Measurements from ENCODE around the gene EVA1B.

The EVA1B gene

DNA sequence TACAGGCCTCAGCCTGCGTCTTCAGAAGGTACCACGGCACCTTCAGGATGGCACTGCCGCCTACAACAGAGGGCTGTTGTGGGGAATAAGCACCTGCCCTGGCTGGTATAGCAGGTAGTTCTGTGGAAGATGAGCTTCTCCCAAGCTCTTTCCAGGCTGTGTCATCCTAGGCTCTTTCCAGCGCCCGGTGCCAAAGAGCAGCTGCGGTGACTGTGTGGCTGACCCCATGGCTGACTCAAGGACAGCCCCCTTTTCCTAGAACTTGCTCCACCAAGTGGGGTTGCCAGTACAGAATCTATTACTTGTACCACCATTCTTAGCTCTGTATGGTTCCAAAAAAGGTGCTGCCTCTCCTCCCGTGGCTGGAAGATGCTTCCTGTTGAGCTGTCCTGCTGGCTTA, 21.9 kb upstream of the EVA1B start:
- DNase-seq: no peak

DNA sequence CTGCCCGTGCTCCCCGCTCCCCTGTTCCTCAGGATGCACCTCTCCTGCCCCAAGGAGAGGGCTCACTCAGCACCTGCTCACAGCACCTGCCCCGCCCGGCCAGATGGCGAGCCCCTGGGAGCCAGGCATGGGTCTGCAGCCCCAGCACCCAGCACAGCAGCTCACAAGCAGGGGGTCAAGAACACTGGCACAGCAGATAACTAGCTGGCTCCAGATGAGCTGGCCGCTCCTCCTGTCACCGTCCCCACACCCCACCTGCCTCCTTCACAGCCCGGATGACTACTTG, 20.9 kb upstream of the EVA1B start:
- DNase-seq: no peak

DNA sequence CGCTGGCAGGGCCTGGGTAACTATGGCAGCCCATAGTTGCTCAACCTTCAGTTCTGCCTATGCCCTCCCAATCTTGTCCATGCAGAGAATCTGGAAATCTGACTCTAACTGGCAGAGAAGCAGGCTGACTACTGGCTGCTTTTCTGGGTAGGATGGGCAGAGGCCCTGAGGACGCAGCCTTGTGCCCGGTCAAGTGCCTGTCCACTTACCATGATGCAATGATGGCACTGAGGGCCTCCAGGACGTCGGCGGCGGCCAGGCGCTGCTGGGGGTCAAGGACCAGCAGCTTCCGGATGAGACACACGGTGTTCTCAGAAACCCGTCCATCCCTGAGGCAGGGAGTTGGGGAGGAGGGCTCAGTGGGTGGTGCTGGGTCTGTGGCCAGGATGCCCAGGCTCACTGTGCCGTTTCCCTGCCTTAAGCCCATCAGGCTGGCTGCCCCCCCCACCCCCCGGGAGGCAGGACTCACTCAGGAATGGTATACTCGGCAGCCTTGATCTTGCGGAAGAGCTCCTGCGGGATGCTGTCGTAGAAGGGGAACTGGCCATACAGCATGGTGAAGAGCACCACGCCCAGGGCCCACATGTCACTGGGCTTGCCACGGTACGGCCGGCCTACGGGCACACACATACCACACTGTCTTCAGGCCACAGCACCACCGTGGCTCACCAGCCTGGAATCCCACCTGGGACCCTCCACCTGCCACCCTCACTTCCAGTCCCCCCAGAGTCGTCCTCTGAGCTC, 20.4 kb upstream of the EVA1B start:
- no peak for DNase-seq

DNA sequence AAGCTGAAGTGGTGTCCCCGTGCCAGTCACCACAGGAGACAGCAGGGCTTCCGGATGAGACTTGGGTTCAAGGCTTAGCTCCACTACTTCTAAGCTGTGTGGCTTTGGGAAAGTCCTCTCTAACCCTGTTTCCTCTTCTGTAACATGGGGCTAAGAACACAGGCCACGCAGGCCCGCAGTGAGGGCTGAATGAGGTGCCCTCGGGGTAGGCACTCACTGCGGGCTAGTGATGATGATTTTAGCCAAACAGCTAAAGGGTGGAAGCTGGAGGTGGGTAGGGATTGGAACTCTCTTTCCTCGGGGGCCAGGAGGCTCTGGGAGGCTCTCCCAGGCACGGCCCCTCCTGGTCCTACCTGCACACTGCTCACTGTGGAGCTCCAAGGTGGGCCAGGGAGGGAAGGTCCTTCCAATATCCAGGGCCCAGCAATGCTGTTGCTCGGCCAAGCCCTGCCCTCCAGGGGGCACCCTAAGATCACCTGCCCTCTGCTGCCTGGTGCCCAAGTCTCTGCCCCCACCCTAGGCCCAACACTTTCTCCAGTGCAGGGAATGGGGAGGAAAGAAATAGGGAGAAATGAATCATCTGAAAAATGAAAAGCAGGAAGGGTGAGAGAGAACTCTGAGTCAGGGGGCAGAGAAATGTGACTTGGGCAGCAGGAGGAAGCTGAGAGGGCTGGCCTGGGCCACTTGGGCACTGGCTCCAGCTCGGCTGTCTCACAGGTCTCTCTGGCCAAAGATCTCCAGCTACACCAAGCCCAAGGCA, 19.2 kb upstream of the EVA1B start:
- DNase-seq: peak; percentile 62 to 81 (median 68)

DNA sequence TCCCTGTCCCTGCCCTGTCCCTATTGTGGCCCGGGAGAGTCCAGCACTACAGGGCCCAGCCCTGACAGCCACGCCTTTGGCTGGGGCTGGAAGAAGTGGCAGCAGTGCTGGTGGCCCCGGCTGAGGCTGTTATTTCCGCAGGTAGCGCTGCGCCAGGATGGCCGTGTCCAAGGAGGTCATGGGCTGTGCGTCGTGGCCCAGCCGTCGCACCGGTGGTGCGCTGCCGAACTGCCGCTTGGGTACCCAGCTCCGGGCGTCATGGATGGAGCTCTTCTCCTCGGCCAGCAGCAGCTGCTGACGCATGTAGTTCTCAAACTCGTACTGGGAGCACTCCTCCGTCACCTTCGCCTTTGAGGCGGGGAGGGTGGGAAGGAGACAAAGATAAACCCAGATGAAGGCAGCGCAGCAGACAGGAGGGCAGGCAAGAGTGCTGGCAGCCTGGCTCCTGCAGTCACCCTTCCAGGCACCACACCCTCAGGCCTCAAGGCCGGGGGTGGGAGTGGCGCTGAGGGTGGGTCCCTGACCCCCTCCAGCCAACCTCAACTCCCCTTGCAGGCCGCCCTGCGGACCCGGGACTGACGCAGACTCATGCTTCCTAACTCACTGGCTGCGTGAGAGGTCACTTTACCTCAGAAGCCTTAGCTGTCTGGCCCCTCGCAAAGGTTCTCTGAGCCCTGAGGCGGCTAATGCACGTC, 18.3 kb upstream of the EVA1B start:
- DNase-seq: no peak

DNA sequence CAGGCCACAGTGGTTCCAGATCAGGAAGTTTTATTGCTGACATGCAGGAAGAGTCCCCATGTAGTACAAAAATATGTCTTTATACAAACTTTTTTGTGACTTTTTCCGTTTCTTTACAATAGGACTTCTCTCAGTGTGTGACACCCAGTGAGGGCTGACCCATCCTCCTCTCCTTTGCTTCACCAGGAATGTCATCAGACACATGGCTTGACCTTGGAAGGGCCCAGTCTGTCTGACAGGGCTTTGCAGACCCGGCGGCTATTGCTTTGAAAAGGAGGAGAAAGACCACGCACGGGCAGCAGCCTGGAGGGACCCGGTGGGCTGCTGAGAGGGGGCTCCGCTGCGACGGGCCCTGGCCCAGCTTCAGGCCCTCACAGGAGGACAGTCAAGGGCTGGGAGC, 16.2 kb upstream of the EVA1B start:
- DNase-seq: peak in 1 of 4 experiments; percentile 33

DNA sequence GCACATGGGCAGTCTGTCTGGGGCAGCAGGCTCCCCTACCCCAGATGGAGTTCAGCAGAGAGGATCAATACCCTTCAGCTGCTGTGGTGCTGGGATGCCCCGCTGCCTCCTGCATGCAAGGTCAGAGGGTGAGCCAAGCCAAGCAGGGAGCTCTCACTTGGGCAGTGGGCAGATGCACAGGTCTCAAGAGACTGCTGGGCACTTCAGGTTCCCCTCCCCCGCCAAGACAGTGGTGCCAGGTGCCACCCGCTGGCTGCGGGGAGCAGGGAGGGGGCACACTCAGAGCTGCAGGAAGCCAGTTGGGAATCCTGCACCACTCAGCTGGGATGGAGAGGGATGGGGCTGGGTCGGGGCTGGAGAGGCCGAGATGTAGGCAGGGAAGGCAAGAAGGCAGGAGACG, 15.8 kb upstream of the EVA1B start:
- peak in 1 of 4 experiments; percentile 26 for DNase-seq

DNA sequence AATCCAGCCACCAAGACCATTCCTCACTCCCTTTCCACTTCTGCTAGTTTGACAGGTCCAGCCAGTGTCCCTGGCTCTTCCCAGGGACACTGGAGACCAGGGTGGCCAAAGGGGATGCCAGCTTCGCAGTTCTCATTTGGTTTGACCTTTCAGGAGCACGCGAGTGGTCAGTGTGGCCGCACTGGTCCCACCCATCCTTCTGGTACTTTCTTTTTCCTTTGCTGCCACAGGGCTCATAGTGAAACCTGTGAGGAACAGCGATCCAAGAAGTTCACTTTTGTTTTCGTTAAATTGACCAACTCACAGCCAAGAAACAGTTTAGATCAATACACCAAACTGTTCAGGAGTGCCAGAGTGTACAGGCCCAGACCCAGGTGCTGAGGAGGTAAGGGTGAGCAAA, 14.4 kb upstream of the EVA1B start:
- DNase-seq: no peak

DNA sequence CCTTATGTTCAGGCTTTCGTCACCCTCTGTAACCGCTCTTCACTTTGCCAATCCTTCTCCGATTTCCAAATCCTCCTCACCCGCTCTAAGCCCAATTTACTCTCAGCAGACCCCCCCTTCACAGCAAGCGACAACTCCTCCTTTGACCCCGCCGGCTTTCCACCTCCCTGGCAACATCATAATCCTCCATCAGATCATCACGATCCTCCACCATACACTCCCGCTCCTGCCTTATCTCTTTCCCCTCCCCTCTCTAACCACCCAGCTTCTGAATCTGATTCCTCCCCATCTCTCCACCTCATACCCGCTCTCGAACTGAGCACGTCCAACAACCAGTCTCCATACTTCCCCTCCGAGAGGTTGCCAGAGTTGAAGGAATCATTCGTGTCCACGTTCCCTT, 7.5 kb upstream of the EVA1B start:
- no peak for DNase-seq

DNA sequence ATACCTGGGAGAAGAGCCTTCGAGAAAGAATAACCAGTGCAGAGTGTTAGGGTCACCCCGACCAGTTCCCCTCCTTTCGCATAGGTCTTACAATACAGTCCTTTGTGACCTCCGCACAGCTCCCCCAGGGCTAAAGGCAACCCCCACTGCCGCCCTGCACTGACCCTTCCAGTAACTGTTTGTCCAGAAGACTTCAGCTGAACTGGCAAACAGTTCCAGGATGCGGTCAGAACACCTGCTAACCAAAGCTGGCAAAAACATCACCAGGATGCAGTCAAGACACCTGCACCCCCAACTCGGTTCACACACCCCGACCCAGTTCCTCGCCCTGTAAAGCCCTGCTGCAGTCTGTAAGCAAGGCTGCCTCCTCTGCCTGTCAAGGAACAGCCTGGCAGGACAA, 6.4 kb upstream of the EVA1B start:
- no peak for DNase-seq

DNA sequence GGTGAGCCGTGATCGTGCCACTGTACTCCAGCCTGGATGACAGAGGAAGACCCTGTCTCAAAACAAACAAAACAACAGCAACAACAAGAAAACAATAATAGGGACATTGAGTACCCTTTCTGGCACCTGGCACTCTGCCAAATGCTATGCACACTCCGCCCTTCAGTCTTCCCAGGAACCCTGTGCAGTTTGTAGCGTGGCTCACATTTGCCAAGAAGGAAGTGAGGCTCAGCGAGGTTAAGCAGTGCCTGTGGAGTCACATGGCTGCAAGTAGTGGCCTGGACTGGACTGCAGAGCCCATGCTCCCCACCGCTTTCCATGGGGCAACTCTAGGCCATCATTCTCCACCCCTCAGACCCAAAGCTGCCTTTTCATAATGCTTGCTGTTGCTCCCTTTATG, 5.3 kb upstream of the EVA1B start:
- peak; percentile 74 to 88 (median 84) for DNase-seq

DNA sequence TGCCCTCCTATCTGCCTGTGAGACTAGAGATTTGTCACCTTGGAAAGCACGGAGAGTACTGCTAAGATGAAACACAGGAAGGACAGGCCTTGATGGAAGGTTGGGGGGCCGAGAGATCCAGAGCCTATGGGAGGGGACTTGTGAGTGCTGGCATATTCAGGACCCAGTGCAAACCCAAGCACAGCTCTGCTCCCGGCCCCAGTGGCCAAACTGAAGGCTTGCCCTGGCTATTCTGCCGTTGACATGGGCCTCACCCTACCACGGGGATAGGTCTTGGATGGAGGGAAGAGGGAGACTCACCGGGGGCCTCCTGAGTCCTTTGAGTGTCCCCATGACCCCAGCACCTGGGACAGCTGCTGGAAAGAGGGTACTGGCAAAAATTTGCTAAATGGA, 4.6 kb upstream of the EVA1B start:
- no peak for DNase-seq

DNA sequence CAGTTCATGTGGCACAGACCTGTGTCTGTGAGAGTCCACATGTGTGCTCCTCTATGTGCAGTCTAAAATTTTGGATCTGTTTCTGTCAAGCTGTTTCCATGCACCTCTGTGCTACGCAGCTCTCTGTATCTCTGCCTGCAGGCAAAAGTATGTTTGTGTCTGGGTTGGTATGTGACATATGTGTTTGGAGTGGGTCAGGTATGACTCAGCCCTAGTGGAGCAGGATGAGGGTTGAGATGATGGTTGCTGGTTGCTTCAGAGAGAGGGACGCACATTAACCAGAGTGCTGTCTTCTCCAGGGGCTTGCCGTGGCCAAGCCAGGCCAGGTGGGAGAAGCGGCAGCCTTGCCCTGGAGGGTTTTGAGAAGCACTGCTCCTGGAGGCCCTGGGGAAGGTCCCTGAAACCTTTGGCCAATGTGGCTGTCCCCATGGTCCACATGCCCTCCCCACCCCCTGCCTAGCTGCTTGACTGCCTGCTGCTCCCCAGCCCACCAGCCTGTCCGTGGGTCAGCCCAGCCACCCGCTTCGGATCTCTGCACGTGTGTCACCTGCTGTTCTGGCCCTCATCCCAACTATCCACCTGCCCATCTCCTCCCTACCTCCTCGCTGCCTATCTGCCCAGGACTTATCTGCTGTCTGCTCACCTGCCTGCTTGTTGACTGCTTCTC, 4.1 kb upstream of the EVA1B start:
- DNase-seq: no peak

DNA sequence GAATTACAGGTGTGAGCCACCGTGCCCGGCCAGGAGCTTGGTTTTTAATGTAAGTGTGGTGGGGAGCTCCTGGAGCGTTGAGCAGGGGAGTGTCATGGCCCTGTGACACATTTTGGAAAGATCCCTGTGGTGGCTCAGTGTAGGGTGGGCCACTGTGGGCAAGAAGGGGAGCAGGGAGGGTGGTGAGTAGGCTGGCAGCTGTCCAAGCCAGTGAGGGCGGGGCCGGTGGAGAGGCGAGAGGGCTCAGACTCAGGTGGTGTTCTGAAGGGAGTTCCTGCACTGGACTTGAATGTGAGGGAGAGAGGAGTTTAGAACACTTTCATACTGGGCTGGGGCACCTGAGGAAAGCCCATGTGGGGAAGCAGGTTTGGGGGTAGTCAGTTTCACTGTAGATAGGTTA, 3.1 kb upstream of the EVA1B start:
- no peak for DNase-seq

DNA sequence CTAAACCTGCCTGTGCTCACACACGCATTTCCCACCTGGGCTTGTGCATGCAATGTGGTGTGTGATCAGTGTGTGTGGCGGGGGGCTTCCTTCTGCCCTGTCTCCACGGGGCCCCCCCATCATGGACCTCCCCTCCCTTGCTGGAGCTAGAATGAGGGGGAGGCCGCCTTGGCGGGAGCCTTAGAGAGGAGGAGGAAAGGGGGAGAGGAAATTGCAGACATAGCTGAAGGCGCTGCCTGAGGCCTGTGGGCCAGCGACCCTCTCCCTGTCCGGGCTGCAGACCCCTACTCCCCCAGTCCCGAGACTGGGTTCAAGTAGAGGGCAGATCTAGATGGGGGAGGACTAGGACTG, 883 bp upstream of the EVA1B start:
- no peak for DNase-seq

DNA sequence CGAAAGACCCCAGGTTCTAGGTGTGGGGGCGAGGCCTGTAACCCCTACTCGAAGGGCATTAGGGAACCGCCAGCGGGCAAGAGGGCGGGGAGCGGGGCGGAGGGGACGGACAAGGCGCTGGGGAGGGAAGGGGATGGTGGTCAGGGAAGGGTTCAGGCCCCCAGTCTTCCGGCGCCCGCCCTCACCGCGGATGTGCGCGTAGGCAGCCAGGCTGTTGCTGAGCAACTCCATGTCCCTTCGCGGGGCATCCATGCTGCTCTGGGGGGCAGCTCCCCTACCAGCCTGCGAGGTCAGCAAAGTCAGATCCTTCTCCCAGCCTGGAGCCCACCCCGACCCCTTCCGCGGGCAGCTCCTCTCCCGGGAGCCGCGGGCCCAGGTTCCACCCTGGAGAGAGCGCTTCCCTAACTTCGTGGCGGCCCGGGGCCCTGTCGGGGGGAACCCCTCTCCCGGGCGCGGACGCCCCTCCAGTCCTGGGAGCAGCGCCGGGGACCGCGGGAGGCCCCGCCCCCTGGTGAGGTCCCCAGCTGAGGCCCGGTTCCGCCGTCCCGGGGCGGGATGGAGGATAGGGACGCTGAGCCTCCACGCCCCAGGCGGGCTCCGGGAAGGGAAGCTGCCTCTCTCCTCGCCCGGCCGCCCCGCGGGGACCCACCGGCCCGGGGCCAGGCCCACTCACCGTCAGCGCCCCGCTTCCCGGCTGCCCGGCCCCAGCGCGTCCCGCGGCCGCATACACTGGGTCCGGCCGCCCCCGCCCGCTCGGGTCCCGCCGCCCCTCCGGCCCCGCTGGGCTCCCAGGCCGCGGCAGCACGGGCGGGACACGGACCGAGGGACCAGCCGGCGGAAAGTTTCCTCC, 434 bp downstream of the EVA1B start:
- DNase-seq: peak in 3 of 4 experiments; percentile 43 to 65 (median 55)

DNA sequence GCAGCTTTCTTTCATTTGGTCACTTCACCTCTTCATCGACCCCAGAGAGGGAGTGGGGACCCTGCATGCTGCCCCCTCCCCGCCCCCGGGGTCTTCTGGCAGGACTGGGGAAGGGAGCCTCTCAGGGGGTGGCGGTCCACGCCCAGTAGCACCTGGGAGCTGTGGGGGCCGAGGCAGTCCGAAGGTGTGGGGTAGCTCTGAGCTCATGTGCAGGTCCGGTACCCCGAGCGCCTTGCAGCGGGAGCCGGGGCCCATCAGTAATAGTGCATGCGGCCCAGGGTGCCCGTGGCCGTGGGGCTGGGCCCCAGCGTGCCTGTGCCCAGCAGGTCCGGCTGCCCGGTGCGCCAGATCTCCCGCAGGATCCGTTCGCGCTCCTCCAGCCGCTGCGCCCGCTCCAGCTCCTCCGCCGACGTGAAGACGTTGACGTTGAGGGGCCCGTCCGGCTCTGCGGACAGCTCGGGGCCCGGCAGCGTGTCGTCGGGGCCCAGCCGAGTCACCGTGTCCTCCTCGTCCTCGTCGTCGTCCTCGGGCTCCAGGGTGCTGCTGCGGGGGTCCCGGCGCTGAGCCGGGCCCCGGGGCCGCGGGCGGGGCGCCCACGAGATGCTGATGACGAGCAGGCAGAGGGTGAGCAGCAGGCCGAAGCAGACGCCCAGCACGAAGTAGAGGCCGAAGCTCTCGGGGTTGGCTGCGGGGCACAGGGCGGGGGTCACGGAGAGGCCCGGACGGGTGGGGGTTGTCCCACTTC, 1.2 kb downstream of the EVA1B start:
- DNase-seq: no peak

DNA sequence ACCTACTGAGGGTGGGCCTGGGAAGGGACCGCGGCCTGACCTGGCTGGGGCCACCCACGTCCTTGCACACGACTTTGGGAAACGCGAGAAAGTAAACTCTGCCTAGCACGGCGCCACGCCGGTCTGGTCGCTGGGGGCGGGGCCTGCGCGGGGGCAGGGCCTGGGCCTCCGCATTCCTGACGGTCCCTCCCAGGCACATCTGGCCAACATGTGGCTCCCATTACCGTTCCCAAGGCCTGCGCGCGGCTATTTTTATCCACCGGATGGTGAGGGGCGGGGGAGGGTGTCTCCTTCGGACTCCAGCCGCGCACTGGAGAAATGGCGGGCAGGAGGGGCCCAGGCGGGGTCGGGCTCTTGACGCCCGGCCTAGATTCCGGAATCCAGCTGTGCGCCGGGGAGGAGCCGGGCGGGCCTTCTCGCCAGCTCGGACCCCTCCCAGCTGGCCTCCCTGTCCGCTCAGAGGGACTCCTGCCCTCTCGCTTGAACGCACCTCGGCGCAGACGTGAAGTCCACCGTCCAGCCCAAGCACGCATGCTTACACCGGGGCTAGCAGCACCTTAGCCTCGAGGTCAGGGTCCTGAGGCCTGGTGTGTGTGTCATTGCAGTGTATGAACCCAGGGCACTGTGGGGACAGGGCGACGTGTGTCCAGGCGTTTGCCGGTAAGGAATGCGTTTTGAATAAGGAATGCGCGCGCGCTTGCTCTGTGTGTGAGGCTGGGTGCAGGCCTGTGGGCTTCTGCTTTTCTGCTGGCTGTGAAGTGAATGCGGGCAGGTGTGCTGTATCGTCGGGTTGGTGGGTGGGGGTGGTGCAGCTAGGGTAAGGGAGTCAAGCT, 2.1 kb downstream of the EVA1B start:
- DNase-seq: peak; percentile 29 to 66 (median 46)

DNA sequence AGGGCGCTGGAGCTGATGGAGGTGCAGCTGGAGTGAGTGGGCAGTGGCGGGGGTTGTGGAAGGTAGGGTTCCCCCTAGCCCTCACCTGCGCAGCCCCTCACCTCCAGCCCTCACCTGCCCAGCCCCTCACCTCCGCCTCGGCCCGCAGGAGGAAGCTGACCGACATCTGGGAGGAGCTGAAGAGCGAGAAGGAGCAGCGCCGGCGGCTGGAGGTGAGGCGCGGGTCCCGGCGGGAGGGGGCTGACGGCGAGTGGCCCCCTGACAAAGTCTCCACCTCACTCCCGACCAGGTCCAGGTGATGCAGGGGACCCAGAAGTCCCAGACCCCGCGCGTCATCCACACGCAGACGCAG, 2.7 kb downstream of the EVA1B start:
- no peak for DNase-seq

DNA sequence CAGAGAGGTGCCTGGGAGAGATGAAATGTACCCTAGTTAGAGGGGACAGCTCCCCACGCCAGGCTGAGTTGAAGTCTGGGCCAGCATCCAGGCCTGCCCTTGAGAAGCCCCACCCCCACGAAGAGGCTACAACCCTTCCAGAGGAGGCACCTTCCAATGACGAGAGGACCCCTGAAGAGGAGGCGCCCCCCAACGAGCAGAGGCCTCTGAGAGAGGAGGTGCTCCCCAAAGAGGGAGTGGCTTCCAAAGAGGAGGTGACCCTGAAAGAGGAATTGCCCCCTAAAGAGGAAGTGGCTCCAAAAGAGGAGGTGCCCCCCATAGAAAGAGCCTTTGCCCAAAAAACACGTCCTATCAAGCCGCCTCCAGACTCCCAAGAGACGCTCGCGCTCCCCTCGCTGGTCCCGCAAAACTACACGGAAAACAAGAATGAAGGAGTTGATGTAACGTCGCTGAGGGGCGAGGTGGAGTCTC, 3.1 kb downstream of the EVA1B start:
- DNase-seq: peak in 3 of 4 experiments; percentile 35 to 52 (median 47)

DNA sequence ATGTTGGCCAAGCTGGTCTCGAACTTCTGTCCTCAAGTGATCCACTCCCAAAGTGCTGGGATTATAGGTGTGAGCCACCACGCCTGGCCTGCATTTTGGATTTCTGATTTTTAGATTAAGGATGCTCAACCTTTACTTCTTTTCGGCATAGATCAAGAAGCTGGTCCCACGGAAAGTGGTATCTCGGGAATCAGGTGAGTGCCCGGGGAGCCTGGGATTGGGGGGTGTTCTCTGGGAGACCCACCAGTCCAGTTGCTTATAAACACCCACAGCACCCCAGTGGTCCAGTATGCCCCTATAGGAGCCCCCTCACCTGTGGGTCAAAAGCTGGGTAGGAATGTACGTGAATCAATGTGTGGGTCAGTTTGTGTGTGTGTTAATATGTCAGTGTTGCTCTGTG, 14.0 kb downstream of the EVA1B start:
- DNase-seq: no peak
